HG03103 (cell line): ENCODE results near the gene ACOXL.
"Not testable (repeated sequence)": the region's sequence is repeated elsewhere in the genome, so short reads cannot be mapped to it uniquely, and the experiment has no call there.

Experiments used
- ATAC-seq: cut with Tn5 transposase; IDR thresholded peaks from one replicate; pipeline ENCODE4 v1.9.1; 2021; ENCODE audit warnings: low read depth; ENCODE audit not compliant: unreplicated experiment

ACOXL gene

GRCh38 chr2:111028720-111029119, 296.3 kb downstream of the ACOXL start:
- ATAC-seq: no peak

GRCh38 chr2:111029181-111029927, 297.0 kb downstream of the ACOXL start:
- no peak for ATAC-seq

DNA sequence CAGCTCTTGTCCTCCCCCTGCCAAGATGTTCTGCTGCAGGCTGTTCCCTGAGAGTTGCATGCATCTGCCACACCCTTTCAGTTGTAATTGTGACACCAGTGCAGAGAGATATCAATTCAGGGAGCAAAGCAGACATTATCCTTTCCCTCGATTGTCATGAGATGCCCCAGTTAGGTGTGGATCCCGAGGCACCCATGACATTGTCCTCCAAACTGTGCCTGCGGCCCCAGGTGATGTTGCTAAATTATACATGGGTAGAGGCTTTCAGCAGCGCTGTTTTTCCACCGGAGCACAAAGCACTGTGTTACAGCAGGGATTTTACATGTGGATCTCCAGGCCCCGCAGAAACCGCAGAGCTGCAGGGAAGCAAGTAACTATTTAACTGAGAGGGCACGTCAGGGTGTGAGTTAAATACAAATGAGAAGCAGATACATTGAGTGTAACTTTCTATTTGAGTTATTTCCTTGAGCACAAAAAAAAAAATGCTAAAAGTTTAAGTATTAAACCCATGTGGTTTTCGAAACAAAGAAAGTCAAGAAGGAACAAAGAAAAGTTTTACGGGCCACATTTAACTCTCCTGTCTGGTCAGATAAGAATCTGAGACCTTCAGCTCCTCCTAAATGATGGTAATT, 298.0 kb downstream of the ACOXL start:
- no peak for ATAC-seq

DNA sequence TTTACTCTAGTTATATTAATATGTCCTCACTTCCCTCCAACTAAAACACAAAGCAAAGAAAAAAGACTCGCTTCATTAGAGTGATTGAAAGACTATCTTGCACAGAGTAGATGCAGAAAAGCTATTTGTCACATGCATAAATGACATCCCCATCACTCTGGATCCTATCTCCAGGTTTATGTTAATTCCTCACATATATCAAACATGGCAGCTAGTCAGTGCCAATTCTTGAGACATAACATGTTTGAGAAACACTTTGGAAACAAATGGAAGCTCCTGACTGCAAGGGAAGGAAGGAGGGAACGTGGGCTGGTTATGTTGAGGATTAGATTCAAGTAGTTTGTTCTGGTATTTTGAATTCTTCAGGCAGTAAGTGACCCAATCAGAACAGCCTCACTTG, 298.6 kb downstream of the ACOXL start:
- ATAC-seq: no peak

DNA sequence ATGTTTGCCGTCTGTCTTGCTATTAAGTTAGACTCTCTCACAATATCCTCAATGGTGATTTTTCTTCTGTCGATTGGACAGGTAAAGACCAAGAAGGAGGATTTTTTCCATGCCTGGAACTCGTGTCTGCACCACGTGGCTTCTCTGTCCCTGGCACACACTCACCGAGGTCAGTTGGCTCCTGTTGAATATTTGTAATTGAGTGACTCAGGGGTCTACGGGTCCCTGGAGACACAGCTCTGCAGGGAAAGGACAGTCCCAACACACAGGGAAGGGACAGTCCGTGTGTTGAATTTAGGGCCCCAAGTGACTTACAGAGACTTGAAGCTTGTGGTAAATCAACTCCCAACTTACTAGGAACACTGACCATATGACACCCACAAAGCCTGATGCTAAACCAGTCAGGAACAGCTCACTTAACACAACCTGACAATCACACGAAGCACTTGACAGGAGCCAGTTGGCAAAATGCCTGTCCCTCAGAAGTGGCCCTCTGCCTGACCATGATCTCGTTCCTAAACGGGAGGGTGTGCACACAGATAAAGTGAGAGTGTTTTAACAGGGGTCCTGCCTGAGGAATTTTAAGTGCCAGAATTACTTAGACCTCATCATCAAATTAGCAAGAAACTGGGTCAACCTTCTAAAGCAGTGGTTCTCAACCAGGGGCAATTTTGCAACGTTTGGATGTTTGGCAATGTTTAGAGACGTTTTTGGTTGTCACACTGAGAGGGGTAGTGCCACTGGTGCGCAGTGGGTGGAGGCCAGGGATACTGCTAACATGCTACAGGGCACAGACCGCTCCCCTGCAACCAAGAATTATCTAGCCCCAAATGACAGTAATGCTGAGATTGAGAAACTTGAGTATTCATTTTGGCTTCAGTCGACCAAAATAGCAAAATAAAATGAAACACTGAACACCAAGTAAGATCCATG, 299.4 kb downstream of the ACOXL start:
- ATAC-seq: no peak

GRCh38 chr2:111032721-111033429, 300.5 kb downstream of the ACOXL start:
- ATAC-seq: no peak

GRCh38 chr2:111034146-111034545, 301.8 kb downstream of the ACOXL start:
- no peak for ATAC-seq

DNA sequence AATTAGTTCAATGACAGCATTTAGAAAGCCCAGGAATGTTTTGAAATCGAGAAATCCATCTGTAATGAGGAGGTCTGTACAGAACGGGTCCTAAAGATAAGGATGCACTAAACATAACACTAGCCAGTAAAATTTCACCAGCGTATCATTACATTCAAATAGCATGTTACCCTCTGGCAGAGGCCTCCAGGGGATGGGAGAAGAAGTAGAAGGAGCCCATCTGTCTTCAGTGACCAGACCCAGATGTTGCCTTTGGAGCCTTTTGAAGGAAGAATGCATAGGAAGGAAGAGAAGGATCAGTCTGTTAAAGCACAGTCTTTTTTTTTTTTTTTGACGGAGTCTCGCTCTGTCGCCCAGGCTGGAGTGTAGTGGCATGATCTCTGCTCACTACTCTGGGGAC, 302.2 kb downstream of the ACOXL start:
- no peak for ATAC-seq

DNA sequence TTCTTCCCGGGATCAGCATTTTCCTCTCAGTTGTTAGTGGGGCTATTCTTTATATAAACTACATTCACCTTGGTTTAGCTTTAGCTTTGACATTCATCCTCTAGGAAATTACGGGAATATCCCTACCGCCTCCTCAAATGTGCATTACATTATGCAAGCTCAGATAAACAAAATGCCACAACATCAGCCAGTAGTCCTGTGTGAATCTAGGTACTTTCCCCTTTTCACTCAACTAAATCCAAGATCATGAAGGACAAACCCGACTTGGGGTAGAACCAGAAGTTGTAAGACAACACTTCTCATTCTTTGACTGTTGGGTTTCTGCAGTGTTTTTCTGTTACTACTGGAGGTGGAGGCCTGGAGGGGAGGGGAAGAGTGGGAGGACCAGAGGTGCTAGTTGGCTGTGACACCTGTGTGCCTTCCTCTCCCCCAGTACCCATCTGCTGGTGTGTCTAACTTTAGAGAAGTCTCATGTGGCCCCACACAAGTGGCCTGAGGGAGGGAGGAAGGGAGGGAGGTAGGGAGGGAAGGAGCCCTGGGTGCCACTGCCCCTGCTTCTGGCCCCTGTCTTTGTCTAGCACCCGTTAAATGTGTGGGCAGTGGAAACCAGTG, 303.6 kb downstream of the ACOXL start:
- ATAC-seq: no peak

- no peak for ATAC-seq
Measured at GRCh38 chr2:111037128-111037527, 304.8 kb downstream of the ACOXL start.

DNA sequence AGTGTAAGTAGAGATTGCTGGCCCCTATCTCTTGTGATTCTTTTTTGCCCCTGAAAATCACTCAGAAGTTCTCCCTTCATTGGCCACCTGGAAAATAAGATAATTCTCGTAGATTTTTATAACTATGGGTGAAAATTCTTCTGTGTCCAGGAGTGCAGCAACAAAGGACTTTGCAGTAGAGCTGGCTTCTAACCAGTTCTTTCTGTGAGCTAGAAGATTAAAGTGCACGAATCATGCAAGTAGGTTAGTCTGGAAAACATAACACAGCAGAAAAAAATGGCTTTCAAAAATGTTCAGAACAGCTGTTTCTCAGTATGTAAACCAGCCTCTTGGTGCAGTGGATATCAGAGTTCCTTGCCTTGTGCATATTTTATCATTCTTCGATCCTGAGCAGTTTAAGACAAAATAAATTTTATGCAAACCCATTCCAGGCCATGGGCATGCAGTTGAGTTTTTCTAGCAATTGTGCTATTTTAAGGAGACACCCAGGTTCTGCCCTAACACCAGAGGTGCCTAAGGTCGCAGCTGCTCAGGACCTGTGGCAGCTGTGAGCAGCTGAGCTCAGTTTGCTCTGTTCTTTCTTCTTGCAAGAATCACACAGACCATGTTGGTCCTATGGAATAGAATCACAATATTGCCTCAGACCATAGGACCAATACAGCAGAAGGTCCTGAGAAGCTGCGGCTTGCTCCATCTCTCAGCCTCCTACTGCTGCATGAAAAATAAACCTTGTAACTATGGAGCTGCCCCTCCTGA, 307.4 kb downstream of the ACOXL start:
- ATAC-seq: no peak

DNA sequence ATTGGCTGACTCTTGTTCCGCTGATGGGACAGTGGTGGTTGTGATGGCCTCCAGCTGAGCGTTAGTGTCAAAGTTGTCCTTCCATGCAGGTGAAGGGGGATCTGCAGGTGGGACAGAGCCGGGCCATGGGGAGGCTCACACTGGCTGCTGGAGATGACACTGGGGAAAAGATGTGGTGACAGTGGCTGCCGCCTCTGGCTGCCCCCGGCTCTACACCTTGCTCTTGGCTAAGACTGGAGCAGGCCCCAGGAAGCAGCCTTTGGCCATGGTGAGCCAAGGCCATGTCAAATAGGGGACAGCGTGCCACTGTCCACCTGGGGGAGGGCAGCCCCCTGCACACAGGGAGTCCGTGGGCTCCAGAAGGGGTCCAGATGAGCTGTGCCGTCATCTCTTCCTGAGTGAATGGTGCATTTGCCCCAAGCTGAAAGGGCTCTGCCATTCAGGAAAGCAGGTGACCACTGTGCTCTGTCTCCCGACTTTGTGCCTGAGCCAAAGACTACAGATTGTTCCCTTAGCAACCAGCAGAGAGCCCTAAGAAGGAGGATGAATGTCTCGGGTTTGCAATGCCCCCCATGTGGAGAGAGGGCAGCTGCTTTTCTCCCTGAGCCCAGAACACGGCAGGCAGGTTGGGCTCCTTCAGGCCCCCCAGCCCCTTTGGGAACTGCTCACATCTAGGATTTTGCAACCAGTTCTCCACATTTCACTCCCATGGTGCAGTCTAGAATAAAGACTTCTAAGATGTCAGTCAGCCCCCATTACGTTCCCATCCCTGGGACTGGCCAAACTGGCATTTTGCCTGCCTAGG, 309.2 kb downstream of the ACOXL start:
- ATAC-seq: no peak

DNA sequence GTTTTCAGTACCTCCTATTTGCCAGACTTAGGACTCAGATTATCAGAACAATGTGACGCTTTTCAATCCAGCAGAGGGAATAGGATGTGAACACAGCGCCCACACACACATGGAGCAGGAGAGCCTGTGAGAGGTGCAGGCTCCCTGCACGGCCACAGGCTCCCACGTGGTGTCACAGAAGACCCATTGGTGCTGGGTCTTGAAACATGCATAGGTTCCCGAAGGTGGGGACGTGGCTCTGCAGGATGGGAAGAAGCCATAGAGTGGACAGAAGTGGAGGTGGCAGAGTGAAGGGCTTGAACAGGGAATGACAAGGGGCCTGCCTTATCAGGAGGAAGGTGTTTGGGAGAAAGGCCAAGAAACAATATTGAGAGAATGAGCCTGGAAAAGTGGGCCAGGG, 309.9 kb downstream of the ACOXL start:
- ATAC-seq: no peak

DNA sequence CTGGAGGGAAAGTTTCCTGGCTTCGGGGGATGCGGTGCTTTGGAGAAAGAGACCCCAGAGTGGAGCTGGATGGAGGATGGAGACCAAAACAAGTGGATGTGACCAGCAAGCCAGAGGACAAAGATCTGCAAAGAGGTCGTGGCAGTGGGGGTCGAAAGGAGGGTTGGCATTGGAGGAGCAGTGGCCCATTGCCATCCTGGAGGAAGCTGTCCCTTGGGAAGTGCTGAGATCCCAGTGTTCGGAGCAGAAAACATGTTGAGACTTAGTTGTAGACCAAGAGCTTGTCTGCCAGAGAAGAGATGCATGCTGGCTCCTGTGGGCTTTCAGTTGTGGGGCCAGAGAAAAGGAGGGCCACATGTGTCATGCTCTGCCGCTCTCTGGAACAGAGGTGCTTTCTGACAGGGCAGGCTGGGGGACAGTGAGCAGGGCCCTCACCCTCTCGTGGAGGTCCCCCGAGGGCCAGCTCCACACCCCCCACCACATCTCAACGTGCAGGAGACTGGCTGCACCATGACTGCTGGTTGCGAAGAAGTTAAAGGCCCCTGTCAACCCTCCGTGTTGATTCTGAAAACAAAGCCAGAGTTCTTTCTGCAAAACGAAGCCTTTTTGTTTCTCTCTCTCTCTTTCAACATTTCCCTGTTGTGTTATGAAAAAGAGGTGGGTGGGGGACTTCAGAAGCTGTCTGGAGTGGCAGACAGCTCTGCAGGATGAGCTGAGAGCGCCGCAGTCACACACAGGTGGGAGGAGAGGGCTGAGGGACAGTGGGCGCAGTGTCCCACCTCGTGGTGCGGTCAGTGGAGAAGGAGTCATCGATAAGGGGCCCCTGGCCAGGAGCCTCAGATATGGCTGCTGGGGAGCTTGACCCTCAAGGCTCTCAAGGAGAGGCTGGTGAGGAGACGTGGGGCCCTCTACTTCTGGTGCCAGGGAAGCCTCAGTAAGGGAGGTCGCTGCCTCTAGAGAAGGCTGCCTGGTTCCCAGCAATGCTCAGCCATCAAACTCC, 310.7 kb downstream of the ACOXL start:
- ATAC-seq: no peak

DNA sequence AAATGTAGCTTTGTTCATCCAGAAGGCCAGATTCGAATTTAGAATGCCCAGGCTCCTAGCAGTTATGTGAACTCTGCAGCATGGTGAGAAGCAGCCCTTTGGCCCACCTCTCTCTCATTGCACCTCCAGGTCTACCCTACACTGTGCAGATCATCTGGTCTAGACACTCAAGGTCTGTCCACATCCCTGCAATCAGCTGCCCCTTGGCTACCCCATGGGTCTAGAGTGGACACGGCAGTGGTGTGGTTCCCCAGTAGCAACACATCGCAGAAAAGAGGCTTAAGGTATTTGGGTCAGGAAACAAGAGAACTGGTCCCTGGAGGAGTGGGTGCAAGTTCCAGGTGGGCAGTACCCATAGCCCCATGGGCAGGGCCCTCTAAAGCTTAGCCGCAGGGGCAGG, 311.7 kb downstream of the ACOXL start:
- no peak for ATAC-seq

DNA sequence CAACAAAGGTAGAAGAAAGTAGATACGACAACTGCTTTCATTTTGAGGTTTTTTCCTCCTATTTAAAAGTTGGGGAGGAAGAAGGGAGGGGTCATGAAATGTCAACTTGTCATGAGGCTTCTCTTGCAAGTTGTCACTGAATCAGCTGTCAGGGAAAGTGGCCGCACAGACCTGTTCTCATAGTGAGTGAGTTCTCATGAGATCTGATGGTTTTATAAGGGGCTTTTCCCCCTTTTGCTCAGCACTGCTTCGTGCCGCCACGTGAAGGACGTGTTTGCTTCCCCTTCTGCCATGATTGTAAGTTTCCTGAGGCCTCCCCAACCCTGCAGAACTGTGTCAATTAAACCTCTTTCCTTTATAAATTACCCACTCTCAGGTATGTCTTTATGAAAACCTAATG, 312.9 kb downstream of the ACOXL start:
- not testable (repeated sequence) for ATAC-seq

DNA sequence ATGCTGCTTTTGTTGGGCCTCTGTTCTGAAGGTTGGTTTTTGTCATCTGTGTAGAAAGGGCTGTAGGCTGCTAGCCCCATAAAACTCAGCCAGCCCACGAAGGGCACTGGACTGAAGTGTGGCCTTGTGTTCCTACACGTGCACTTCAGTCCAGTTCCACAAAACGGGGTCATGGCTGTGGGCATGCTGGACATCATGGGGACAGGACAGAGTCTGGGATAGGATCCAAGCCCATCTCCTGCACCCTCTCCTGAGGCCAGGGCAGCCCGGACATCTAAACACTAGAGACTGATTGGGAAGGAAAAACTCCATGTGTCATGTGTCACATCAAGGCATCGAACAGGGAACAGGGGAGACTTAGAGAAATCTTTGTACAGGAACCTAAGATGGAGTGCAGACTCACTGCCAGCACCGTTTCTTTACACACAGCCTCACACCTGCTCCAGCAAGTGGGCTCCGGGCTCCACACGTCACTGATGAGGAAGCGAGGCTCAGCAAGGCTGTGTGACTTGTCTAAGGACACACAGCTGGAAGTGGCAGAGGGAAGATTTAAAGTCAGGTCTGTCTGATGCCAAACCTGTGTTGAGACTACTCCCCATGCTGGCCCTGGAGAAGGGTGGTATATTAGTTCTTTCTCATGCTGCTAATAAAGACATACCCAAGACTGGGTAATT, 313.5 kb downstream of the ACOXL start:
- no peak for ATAC-seq
